ENCODE measurements around the gene APOC4.

GRCh38 chr19:44931541-44931940 is 10.5 kb upstream of the APOC4 start:
- no peak for TF ChIP-seq CTCF (IDR thresholded peaks at IDR 0.05)
- no peak for TF ChIP-seq EZH2 (IDR thresholded peaks at IDR 0.05; ENCODE audit: borderline replicate concordance, insufficient read depth, low read depth, low read length, poor library complexity, severe bottlenecking)

Data from B cell (primary cell).